GM13977 (cell line): ENCODE results near the gene EMP2.

Experiments
- DNase-seq: peaks from one replicate; pipeline ENCODE4 v3.0.0; 2012; ENCODE audit warnings: low spot score
- CTCF ChIP-seq: IDR thresholded peaks from 2 replicates; pipeline ENCODE4 v1.5.1; 2012; ENCODE audit warnings: mild to moderate bottlenecking, control low read depth; ENCODE audit not compliant: insufficient read depth; ENCODE audit errors: extremely low read depth, missing control alignments
- in situ Hi-C: fragments of 300-500 bp; cut with MboI; formaldehyde crosslinking; loops from one replicate; pipeline ENCODE4 v1.12.0; 2022; ENCODE audit warnings: low sequenced_read_pairs, low pct_unique_long_range_greater_than_20kb, mixed read lengths, inconsistent platforms; ENCODE audit not compliant: unreplicated experiment

The EMP2 gene

GRCh38 chr16:10599626-10600025 is 19.2 kb upstream of the EMP2 start:
- in situ Hi-C loops: no loop called here
- DNase-seq: peak; percentile 51
- no peak for TF ChIP-seq CTCF

- in situ Hi-C loops: no loop called here
- no peak for DNase-seq
- TF ChIP-seq CTCF: no peak
These were observed 17.8 kb upstream of the EMP2 start for GRCh38 chr16:10598157-10598556.

GRCh38 chr16:10597187-10597601 is 16.8 kb upstream of the EMP2 start:
- in situ Hi-C loops: no loop called here

GRCh38 chr16:10594312-10594950 is 14.0 kb upstream of the EMP2 start:
- TF ChIP-seq CTCF: no peak
- no peak for DNase-seq
- in situ Hi-C loops: no loop called here

More at GRCh38 chr16:10597187-10597601, 16.8 kb upstream of the EMP2 start:
- TF ChIP-seq CTCF: peak; percentile 31
- DNase-seq: peak; percentile 61

- in situ Hi-C loops: no loop called here
- no peak for TF ChIP-seq CTCF
- DNase-seq: no peak
These were observed 12.2 kb upstream of the EMP2 start for GRCh38 chr16:10592611-10593010.

GRCh38 chr16:10590342-10590741 is 9.9 kb upstream of the EMP2 start:
- DNase-seq: no peak
- no peak for TF ChIP-seq CTCF
- in situ Hi-C loops: no loop called here

GRCh38 chr16:10589109-10589508 is 8.7 kb upstream of the EMP2 start:
- DNase-seq: no peak
- TF ChIP-seq CTCF: no peak
- in situ Hi-C loops: no loop called here
